ENCODE measurements around the gene SPECC1.

DNA sequence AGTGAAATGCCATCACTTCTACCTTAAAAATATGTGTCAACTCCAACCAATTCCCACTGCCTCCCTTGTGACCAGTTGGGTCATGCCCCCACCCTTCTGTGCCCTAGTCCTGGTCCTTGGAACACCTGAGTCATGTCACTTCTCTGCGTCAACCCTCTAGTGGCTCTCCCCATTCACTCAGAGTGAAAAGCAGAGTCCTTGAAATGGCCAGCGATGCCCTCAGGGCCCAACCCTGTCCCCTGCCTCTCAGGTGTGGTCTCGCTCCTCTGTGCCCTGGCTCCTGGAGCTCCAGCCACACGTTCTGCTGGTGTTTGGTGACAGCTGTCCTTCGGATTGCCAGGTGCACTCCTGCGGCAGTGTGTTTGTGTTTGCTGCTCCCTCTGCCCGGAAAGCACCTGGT is 89.2 kb downstream of the SPECC1 start:
- TF ChIP-seq MYC (IDR thresholded peaks at IDR 0.05; ENCODE audit: low read depth, low read length): no peak
- TF ChIP-seq, protein P1, sequence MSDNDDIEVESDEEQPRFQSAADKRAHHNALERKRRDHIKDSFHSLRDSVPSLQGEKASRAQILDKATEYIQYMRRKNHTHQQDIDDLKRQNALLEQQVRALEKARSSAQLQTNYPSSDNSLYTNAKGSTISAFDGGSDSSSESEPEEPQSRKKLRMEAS (IDR thresholded peaks at IDR 0.05; ENCODE audit: low read depth, low read length): no peak
- TF ChIP-seq, protein P2, sequence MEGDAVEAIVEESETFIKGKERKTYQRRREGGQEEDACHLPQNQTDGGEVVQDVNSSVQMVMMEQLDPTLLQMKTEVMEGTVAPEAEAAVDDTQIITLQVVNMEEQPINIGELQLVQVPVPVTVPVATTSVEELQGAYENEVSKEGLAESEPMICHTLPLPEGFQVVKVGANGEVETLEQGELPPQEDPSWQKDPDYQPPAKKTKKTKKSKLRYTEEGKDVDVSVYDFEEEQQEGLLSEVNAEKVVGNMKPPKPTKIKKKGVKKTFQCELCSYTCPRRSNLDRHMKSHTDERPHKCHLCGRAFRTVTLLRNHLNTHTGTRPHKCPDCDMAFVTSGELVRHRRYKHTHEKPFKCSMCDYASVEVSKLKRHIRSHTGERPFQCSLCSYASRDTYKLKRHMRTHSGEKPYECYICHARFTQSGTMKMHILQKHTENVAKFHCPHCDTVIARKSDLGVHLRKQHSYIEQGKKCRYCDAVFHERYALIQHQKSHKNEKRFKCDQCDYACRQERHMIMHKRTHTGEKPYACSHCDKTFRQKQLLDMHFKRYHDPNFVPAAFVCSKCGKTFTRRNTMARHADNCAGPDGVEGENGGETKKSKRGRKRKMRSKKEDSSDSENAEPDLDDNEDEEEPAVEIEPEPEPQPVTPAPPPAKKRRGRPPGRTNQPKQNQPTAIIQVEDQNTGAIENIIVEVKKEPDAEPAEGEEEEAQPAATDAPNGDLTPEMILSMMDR (IDR thresholded peaks at IDR 0.05; ENCODE audit: low read depth, low read length): no peak

Data from NB4 (cell line).